ENCODE data around the gene KLHL8.
"Not testable (repeated sequence)": the region's sequence is repeated elsewhere in the genome, so short reads cannot be mapped to it uniquely, and the experiment has no call there.

The KLHL8 gene

GRCh38 chr4:87227751-87228151 lies 7.3 kb upstream of the KLHL8 start:
- no peak for DNase-seq

- no peak for DNase-seq
Observed at GRCh38 chr4:87225936-87226335, 5.5 kb upstream of the KLHL8 start.

GRCh38 chr4:87224141-87224923 lies 3.9 kb upstream of the KLHL8 start:
- DNase-seq, result no peak

- DNase-seq, result peak; percentile 40 to 56
Observed at GRCh38 chr4:87219632-87220093, 755 bp downstream of the KLHL8 start.

- not testable (repeated sequence) for DNase-seq
Observed at GRCh38 chr4:87217235-87217763, 3.1 kb downstream of the KLHL8 start.

GRCh38 chr4:87216469-87216868 lies 3.9 kb downstream of the KLHL8 start:
- DNase-seq, result no peak

GRCh38 chr4:87213421-87214075 lies 6.9 kb downstream of the KLHL8 start:
- no peak for DNase-seq

GRCh38 chr4:87211249-87211952 lies 9.0 kb downstream of the KLHL8 start:
- no peak for DNase-seq

- DNase-seq, result no peak
Observed at GRCh38 chr4:87209696-87210095, 10.7 kb downstream of the KLHL8 start.

- DNase-seq, result no peak
Observed at GRCh38 chr4:87209182-87209581, 11.2 kb downstream of the KLHL8 start.

- no peak for DNase-seq
Observed at GRCh38 chr4:87204559-87204958, 15.9 kb downstream of the KLHL8 start.

GRCh38 chr4:87196927-87197326 lies 23.5 kb downstream of the KLHL8 start:
- DNase-seq, result no peak

GRCh38 chr4:87196146-87196545 lies 24.3 kb downstream of the KLHL8 start:
- no peak for DNase-seq

- no peak for DNase-seq
Observed at GRCh38 chr4:87193958-87194675, 26.3 kb downstream of the KLHL8 start.

- DNase-seq, result no peak
Observed at GRCh38 chr4:87192145-87192919, 28.1 kb downstream of the KLHL8 start.

GRCh38 chr4:87188932-87189331 lies 31.5 kb downstream of the KLHL8 start:
- no peak for DNase-seq

- no peak for DNase-seq
Observed at GRCh38 chr4:87188048-87188447, 32.4 kb downstream of the KLHL8 start.

- no peak for DNase-seq
Observed at GRCh38 chr4:87185146-87185870, 35.1 kb downstream of the KLHL8 start.

- no peak for DNase-seq
Observed at GRCh38 chr4:87180767-87181166, 39.7 kb downstream of the KLHL8 start.

- DNase-seq, result no peak
Observed at GRCh38 chr4:87179751-87180150, 40.7 kb downstream of the KLHL8 start.

GRCh38 chr4:87174672-87175071 lies 45.7 kb downstream of the KLHL8 start:
- DNase-seq, result no peak
